Activated T-cell treated with anti-CD3 and anti-CD28 coated beads for 48 hours (primary cell): ENCODE results near the gene PEAK1.

Experiments used
- DNase-seq: peaks from one replicate; pipeline ENCODE4 v3.0.0-alpha.2; 2020; ENCODE audit warnings: low read depth

PEAK1 gene

DNA sequence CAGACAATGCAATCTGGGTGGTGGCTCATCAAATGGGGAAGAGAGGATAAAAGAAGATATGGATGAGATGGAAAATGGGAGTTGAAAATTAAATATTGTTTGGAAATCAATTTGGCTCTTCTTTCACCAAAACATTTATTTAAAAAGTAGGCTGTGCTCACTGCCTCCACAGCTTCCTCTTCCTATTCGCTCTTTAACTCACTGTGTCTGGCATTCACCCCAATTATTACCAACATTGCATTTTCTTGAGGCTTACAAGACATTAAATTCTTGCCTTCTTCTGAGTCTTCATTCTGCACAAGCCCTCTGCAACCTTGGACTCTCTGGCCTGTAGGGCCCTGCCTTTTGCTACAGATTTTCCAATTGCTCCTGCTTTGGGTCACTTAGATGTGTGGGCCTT is 296.1 kb downstream of the PEAK1 start:
- DNase-seq = no peak

DNA sequence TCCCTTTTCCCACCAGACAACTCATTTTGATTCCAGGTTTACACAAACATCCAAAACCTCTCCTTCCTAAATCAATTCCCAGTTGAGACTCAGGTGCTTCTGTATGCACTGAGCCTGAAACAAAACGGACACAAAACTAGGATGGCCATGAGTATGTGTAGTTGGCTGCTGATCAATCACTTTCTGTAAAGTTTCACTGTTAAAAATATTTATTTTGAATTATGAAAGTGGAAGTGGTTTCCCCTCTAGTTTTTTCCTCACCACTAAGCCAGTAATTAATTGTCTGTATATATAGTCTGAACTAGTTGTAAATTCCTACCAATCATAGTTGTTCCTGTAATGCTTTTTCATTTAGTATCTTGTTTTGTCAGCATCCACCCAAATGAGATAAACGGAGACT is 297.3 kb downstream of the PEAK1 start:
- DNase-seq = no peak

DNA sequence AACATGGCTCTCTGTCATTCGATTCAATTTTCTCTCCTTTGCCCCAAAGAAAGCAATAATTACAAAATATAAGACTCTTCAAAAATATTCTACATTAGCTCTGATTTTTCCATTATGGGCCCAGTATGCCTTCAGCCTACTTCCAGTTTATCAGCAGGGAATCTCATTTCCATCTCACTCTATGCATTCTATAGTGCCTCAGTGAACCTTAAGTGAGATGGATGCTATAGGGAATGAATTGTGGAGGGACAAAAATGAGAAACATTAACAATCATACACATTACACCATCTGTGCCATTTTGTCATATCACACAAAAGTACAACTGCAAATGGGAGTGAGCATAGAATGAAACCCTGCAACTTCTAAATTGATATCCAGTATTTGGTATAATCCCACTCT is 298.3 kb downstream of the PEAK1 start:
- no peak for DNase-seq

DNA sequence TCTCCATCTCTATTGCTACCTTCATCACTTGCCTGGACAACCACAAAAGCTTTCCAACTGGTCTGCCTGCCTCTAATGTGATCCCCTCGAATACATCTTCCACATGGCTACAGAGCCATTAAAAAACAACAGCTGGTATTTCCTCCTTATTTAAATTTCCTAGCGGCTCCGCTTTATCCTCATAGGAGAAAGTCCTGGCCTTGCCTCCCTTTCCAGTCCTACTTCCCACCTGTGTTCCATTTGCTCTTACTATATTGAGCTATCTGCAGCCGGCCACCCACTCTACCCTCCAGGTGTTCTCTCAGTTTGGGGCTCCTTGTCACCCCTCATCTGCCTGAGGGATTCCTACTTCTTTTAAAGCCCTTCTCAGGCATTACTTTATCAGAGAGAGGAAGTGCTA is 299.3 kb downstream of the PEAK1 start:
- no peak for DNase-seq

DNA sequence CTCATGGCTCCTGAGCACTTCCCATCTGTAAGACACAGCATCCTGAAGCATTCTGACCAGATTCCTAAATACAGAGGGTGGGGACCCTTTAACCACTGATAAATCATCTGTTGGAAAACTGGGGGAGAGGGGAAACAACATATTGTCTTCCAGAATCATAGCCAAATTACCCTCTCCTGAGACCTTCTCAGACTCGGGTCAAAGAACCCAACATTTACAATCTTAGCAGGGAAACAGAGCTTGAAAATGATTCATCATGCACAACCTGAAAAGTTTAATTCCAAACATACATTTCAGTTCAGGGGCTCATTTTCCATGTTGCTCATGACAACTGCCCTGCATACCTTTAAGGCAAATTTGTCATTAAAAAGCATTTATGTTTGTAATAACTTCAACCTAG is 300.5 kb downstream of the PEAK1 start:
- DNase-seq = no peak

DNA sequence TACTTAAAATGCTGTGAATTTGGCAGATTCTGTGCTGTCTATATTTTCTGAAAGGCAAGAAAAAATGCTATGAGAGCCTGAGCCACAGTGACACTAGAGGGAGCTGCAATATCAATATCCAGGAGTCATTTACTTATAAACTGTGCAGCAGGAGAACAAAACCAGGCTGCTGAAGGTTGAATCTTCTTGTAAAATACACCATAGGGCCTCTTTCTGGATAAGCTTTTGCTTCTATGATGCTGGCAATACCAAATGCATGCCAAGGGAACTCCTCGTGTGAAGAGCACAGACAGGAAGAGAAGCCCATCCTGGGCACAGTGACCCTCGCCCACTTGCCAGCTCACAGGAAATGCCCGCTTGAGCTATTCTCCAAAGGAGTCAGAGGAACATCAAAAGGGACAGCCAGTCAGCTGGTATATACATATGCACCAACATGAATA is 301.0 kb downstream of the PEAK1 start:
- no peak for DNase-seq

DNA sequence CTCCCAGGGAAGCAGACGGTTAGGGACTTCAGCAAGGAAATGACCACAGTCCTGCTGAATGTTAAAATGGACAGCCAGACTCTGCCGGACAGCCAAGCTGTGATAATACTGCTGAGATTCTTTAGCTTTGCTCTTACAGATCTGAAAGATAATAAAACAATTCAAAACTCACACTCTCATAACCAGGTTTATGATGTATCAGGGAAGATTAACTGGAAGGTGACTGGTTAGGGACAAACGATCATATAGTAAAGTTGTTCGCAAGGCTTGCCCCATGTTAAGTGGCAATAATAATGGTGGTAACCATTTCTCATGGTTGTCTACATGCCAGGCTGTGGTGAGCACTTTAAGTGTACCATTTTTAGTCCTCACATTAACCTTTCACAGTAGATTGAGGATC is 304.7 kb downstream of the PEAK1 start:
- DNase-seq = no peak

DNA sequence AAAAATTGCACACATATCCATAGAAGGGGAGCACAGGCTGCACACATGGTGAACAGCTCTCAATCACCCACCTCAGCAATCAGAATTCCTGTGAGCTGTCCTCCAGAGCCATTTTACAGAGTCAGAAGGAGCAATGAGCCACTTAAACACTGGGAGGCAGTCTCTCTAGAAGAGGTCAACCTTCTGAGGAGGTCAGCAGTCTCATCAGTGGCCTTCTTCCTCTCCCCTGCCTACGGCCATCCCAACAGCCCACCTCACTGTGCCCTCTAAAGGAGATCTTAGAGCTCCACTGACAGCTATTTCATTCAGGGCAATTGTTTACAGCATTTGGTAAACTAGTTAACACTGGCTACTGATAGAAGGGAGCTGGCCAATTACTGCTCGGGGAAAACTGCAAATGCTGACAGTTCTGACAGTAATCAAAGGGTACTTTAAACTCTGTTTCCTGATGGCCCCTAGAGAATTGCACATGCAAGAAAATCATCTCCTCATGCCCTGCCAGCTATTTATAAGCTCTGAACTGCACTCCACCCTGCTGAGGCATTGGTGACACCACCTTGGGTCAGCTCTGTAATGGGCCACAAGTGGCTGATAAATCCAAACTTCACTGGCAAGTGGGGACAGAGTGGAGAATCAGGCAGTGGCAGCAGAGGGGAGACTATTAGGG is 306.9 kb downstream of the PEAK1 start:
- no peak for DNase-seq

DNA sequence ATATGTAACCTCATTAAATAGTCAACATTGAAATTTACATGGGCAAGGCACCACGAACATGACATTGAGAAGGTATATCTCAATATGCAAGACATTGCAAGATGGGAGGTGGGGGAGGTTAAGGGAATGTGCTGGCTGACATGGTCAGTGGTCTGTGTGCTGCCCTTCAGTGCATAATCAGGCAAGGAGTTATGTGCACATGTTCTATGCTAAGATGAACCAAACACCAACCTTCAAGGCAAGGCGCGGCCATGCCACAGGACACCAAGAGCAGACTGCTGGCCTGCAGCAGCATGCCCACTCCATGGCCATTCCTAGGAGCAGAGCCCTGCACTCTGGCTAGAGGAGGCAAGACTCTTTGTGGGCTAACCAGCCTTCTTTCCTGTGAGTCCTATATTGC is 308.1 kb downstream of the PEAK1 start:
- no peak for DNase-seq

DNA sequence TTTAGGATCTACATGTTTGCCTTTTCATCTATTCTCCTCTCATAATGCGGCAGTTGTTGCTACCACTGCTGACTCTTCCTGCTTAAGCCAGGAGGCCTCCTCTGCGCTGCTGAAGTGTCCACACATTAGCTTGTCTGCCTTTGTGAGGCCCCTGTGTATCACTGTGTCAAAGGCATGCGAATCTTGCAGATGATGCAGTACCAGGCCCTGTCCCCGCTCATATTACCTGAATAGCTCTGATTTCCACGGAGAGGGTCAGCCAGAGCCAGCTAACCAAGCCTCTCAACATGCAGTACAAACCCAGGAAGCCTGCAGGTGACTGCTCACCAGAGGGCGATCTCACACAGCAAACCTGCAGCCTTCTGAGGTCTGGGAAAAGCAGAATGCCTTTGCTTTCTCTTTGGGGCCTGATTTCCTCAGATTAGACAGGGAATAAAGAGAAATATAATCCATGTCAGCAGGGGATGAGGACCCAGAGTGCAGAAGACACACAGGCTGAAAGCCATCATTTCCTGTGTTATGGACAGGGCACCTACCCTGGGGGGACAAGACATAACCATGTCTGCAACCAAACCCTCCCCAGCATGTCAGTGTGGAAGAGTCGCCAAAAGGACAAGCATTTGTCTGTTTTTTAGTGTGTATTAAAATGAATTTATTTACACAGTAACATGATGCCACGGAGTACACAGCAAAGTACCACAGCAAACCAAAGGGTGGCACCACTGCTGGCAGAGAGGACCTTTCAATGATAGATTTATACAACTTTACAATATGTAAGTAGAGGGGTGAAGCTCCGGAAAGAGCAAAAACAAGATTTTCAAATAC is 312.2 kb downstream of the PEAK1 start:
- peak; percentile 27 for DNase-seq

DNA sequence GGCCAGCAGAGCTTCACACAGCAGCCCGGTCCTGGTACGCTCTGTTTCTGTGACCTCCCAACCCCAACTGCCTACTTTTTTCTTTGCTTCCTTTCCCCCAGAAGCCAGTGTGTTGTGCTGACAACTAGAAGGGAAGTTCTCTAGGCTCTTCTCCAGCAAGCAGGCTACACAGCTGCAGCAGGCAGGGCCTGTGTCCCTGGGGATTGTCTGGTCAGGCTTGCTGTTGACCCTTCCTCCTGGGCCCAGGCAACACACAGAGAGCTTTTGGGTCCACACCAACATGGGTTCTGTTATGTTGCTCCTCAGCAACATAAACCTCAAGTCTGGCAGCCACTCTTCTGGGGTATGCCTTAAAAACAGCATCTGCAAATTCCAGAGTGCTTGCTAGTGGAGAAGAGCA is 312.8 kb downstream of the PEAK1 start:
- DNase-seq = no peak

DNA sequence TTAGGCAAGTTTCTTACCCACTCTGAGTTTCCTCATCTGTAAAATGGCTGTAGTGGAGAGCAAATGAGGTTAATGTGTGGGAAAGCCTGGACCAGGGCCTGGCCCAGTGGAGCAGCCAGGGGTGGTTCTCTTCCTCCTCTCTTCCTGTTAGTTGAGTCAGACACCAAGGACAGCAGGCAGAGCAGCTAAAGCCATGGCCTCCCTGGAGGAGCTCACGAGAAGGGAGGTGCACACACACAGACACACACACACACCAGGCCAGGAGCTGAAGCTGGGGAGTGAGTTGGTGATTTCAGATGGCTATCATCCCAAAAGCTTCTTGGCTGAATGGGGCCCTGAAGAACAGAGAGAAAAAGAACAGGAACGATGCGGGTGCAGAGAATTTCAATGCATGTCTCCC is 315.7 kb downstream of the PEAK1 start:
- DNase-seq = no peak

DNA sequence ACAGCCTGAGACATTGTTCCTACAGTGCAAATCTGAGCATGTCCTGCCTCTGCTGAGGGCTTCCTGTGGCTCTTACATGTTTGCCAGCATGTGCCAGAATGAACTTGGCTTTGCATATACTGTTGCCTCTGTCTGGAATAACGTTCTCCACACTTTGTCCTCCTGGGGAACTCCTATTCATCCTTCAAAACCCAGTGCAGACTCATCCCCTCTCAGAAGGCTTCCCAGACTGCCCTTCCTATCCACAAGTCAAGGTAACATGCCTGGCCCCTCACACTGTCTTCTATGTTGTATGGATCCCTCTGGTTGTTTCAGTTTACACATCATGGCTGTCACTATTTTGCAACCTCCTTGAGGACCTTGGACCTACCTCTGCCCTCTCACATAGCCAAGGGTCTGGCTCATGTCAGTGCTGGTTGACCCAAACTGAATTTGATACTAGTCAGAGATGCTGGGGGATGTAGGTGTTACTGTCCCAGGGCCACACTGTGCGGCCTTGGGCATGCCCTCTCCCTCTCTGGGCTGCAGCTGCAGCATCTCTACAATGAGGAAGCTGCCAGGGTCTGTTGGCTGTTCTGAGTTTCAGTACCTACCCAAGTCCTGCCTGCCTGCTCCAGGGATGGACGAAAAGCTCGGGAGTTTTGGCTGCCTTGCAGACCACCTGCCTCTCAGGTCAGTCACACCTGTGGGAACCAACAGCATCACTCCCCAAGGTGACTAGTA is 320.0 kb downstream of the PEAK1 start:
- no peak for DNase-seq

DNA sequence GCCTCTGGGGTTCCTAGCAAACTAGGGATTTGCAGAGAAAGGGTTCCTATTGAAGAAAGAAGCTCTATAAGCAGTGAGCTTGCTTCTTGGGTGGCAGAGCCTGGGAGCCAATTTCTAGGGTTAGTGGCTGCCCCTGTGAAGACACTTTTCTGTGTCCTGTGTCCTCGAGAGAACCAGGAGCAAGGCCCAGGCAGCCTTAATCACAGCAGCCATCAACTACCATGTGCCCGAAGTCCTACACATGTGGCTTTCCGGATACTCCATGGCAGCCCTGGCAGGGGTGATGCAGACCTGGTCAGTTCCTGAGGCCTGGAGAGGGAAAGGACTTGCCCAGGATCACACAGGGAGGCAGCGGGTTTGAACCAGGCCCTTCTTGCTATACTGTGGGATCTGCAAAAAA is 321.3 kb downstream of the PEAK1 start:
- no peak for DNase-seq

DNA sequence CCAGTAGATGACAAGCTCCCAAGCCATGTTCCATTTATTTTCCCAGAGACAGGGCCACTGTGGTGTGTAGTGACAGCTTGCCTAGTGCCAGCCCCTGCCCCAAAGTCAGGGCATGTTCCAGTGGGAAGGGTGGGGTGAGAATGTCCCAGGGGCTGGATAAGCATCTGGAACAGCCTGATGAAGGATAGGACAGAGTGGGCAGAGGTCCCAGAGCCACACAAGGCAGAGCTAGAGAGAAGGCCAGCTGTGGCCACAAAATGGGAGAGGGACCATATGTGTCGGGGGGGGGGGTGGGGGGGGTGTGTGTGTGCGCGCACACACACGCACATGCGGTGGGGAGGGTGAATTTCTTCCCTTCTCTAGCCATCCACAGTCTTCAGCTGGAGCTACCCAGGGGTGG is 322.0 kb downstream of the PEAK1 start:
- no peak for DNase-seq

DNA sequence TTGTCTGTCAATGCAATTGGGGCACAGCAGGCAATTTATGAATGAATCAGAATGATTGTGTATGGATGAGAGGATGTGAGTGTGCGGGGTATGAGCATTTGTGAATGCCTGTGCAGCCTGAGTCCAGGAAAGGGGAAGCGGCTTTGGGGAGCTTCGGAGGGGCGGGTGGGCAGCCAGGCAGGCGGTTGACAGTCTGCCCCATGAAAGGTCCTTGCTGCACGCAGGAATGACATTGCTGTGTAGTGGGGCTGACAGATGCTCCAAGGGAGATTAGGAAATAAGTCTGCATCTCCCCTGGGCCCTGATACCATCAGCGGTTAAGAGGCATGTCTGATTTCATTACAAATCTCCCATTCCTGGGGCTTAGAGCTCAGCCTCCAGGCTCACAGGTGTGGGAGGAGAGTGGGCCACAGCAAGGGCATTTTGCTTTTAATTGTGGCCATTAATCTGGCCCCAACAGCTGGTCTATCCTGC is 322.6 kb downstream of the PEAK1 start:
- no peak for DNase-seq

DNA sequence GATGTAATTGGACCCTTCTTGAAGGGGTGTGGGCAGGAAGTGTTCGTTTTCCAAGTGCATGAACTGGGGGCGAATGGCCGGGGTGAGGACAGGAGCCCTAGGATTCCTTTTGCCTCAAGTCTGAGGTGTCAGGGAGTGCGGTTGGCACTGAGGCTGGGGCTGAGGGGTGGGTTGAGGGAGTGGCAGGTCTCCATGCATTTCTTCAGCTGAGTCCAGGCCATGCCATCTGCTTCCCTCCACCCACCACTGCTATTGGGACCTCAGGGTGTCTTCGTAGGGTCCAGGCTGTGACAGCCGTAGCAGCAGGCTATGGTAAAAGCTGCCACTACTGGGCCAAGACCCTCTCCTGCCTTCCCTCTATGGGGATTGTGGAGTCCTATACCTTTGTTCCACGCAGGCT is 323.4 kb downstream of the PEAK1 start:
- no peak for DNase-seq

DNA sequence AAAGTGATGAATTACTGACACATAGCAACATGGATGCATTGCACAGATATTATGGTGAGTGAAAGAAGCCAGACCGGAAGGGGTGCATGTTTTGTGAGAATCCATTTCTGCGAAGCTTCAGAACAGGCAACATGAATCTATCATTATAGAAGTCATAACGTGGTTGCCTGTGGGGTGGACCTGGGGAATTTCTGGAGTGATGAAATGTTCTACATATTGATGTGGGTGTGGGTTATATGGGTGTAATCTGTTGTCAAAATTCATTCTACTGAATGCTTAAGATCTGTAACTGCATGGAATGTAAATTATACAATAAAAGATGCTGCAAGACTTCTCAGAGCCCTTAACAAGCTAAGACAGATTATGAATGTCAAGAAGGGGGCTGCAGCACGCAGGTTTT is 323.8 kb downstream of the PEAK1 start:
- DNase-seq = no peak

DNA sequence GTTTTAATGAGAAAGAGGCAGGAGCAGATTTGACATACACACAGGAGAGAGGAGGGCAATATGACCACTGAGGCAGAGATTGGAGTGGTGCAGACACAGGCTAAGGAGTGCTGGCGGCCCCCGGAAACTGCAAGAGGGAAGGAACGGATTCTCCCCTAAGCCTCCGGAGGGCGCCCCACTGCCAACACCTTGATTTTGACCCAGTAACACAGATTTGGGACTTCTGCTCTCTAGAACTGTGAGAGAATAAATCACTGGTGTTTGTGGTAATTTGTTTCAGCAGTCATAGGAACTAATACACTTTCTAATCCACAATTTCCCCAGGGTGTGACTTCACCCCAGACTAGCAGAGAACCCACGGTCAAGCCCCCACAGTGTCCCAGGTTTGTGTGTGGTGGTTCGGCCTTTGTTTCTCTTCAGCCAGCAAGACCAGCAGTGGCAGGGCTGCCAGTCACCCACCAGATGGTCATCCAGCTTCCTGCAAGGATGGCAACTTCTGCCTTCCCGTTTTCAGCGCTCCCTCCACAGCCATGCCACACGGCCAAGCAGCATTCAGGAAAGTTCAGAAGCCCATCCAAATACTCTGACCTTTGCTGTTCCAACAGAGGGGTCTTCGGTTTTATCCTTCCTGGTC is 325.4 kb downstream of the PEAK1 start:
- DNase-seq = no peak

DNA sequence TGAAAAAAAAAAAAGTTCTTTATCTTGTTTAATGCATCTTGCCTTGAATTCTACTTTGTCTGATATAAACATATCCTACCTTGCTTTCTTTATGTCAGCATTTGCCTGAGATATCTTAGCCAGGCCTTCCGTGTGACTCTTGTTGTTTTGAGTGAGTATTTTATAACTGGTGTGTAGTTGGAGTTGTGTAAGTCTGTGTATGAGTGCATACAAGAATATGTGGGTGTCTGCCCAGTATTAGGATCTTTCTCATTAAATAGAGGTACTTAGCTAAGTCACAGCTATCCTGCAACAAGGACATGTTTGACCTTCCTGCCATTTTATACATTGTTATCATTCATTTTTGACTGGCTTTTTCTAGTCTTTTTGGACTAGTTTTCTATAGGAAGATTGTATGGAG is 326.5 kb downstream of the PEAK1 start:
- no peak for DNase-seq

DNA sequence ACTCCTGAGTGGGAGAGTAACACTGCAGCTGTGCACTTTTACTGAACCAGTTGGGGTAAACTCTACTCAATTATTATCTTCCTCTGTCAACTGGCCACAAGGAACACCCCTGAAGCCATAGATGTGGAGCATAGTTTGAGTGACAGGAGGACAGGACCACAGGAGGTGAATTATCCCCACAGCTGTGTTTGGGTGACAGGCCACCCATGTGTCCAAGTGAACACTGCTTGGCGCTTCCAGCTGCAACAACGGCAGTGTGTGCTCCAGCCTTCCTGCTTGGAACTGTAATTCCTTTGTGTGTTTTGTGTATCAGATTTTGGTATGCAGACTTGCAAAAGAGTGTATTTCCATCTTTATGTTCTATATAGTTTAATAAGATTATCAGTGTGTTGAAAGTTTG is 328.8 kb downstream of the PEAK1 start:
- no peak for DNase-seq

DNA sequence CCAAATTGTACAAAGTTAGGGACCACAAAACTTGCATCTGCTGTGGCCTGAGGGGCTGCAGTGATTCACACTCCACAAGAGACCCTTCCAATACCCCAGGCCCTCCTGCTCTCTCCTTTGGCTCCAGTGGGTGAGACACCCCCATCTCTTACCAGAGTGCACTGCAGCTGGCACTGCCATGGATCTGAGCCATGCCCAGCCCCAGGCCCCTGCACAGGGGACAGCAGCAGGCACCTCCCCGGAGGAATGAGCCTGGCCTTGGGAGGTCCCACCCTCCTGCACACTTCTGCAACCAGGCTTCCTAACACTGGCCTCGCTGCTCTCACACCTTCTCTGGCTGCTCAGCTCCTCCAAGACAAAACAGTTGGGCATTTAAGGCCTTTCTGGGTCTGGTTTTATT is 332.7 kb downstream of the PEAK1 start:
- no peak for DNase-seq

DNA sequence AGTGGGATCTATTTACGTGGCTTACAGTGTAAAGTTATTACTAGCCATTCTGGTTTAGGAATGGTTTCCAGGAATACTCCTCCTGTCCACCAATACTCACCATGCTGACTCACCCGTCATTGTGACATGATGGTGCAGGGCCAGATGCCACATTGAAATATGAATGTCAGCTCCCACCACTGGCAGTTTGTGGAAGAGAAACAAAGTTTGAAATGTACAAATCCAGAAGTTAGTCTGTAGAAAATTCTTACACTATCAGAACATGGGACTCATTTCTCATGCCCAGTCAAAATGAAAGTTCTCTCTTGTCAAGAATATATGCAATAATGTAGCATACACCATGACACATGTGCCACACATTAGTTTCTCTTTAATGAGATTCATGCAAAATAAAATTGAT is 334.6 kb downstream of the PEAK1 start:
- no peak for DNase-seq
